GM18909 (cell line): Measurements from ENCODE around the gene ABI1.
"Not testable (repeated sequence)": the region's sequence is repeated elsewhere in the genome, so short reads cannot be mapped to it uniquely, and the experiment has no call there.

Experiments
- ATAC-seq: cut with Tn5 transposase; IDR thresholded peaks from one replicate; pipeline ENCODE4 v1.9.1; 2021; ENCODE audit warnings: mild to moderate bottlenecking; ENCODE audit not compliant: unreplicated experiment, poor library complexity

ABI1 gene

GRCh38 chr10:26860443-26861204, at the start of gene ABI1:
Gene ABI1, minus strand, starts transcription at chr10:26860958. Its CDS starts 95 bp downstream, at chr10:26860863.
- peak; percentile 79 for ATAC-seq

GRCh38 chr10:26909753-26910152, 49.0 kb upstream of the ABI1 start:
- ATAC-seq = no peak

- not testable (repeated sequence) for ATAC-seq
These were observed 44.6 kb upstream of the ABI1 start for GRCh38 chr10:26905253-26905781.

GRCh38 chr10:26903431-26904217, 42.9 kb upstream of the ABI1 start:
- no peak for ATAC-seq

GRCh38 chr10:26892306-26892923, 31.7 kb upstream of the ABI1 start:
- ATAC-seq = peak; percentile 47

- ATAC-seq = no peak
These were observed 30.2 kb upstream of the ABI1 start for GRCh38 chr10:26890956-26891355.

- ATAC-seq = no peak
These were observed 27.0 kb upstream of the ABI1 start for GRCh38 chr10:26887611-26888215.

GRCh38 chr10:26881600-26882331, 21.0 kb upstream of the ABI1 start:
- ATAC-seq = peak; percentile 59

- no peak for ATAC-seq
These were observed 19.0 kb upstream of the ABI1 start for GRCh38 chr10:26879744-26880143.

GRCh38 chr10:26870766-26871165, 10.0 kb upstream of the ABI1 start:
- no peak for ATAC-seq

- no peak for ATAC-seq
These were observed 8.8 kb upstream of the ABI1 start for GRCh38 chr10:26869528-26869927.

- ATAC-seq = no peak
These were observed 2.8 kb upstream of the ABI1 start for GRCh38 chr10:26863351-26864076.

- no peak for ATAC-seq
These were observed 644 bp upstream of the ABI1 start for GRCh38 chr10:26861205-26861998.

- peak; percentile 16 for ATAC-seq
These were observed 686 bp downstream of the ABI1 start for GRCh38 chr10:26860102-26860442.

GRCh38 chr10:26859241-26860101, 1.3 kb downstream of the ABI1 start:
- no peak for ATAC-seq

GRCh38 chr10:26858707-26859034, 2.1 kb downstream of the ABI1 start:
- no peak for ATAC-seq

- peak; percentile 21 for ATAC-seq
These were observed 2.6 kb downstream of the ABI1 start for GRCh38 chr10:26857991-26858706.
